GM23338 (cell line): ENCODE results near the gene A3GALT2. TPM values are rescaled to one million over a fixed set of nuclear protein-coding genes. Genes with fewer than 3 reads are reported as not detected.

Experiments
- ATAC-seq: fragments of 200-7000 bp; cut with Tn5 transposase; 3 replicates; pipeline ENCODE4 v1.9.1; 2020
- DNase-seq: peaks from one replicate; pipeline ENCODE4 v3.0.0-alpha.2; 2015; ENCODE audit warnings: low spot score
- H2AFZ ChIP-seq: fragments of 200-600 bp; sonication (generic); 2 replicates; pipeline ENCODE4 v1.8.0; 2016; ENCODE audit warnings: antibody characterized with exemption, mild to moderate bottlenecking, moderate library complexity
- H3F3A ChIP-seq: fragments of 200-600 bp; sonication (generic); replicated peaks from 2 replicates; pipeline ENCODE4 v1.8.0; 2017; ENCODE audit warnings: antibody characterized with exemption, mixed run types, low read depth
- H3K27ac ChIP-seq: fragments of 200-600 bp; sonication (generic); 2 replicates; pipeline ENCODE4 v1.6.1; 2016; ENCODE audit warnings: low read depth
- H3K27me3 ChIP-seq: fragments of 200-600 bp; sonication (generic); 2 replicates; pipeline ENCODE4 v1.8.0; 2016; ENCODE audit warnings: mild to moderate bottlenecking, mixed run types, moderate library complexity; ENCODE audit not compliant: insufficient read depth
- H3K36me3 ChIP-seq: fragments of 200-600 bp; sonication (generic); 2 replicates; pipeline ENCODE4 v1.8.0; 2016; ENCODE audit warnings: mild to moderate bottlenecking; ENCODE audit not compliant: insufficient read depth
- H3K4me1 ChIP-seq: fragments of 200-600 bp; sonication (generic); 2 replicates; pipeline ENCODE4 v1.8.0; 2016; ENCODE audit warnings: mild to moderate bottlenecking, moderate library complexity; ENCODE audit not compliant: insufficient read depth
- H3K4me2 ChIP-seq: fragments of 200-600 bp; sonication (generic); 2 replicates; pipeline ENCODE4 v1.7.1; 2017; ENCODE audit warnings: mixed run types
- H3K4me3 ChIP-seq: fragments of 200-600 bp; sonication (generic); 2 replicates; pipeline ENCODE4 v1.6.1; 2016; ENCODE audit warnings: mixed run types
- H3K79me2 ChIP-seq: fragments of 200-600 bp; sonication (generic); replicated peaks from 2 replicates; pipeline ENCODE4 v1.8.0; 2017; ENCODE audit warnings: mild to moderate bottlenecking; ENCODE audit not compliant: insufficient read depth
- H3K9me2 ChIP-seq: fragments of 200-600 bp; sonication (generic); 2 replicates; pipeline ENCODE4 v1.8.0; 2017; ENCODE audit not compliant: insufficient read depth
- H4K20me1 ChIP-seq: fragments of 200-600 bp; sonication (generic); replicated peaks from 2 replicates; pipeline ENCODE4 v1.8.0; 2017; ENCODE audit warnings: mild to moderate bottlenecking; ENCODE audit not compliant: insufficient read depth
- H3K27ac Mint-ChIP-seq: 2 replicates; pipeline ENCODE4 v1.8.0; 2020; ENCODE audit warnings: inconsistent platforms, mild to moderate bottlenecking, moderate library complexity, mixed read lengths
- H3K27me3 Mint-ChIP-seq: 3 replicates; pipeline ENCODE4 v1.8.0; 2022; ENCODE audit warnings: low read depth, mild to moderate bottlenecking, moderate library complexity, mixed read lengths, inconsistent platforms; ENCODE audit not compliant: insufficient read depth, poor library complexity
- H3K36me3 Mint-ChIP-seq: 3 replicates; pipeline ENCODE4 v1.8.0; 2021; ENCODE audit warnings: low read depth, mild to moderate bottlenecking, inconsistent platforms, moderate library complexity, mixed read lengths
- H3K4me1 Mint-ChIP-seq: 3 replicates; pipeline ENCODE4 v1.8.0; 2020; ENCODE audit warnings: mild to moderate bottlenecking, inconsistent platforms, mixed read lengths
- H3K4me3 Mint-ChIP-seq: 3 replicates; pipeline ENCODE4 v1.8.0; 2021; ENCODE audit warnings: moderate library complexity, mild to moderate bottlenecking, inconsistent platforms, mixed read lengths
- H3K9me3 Mint-ChIP-seq: 3 replicates; pipeline ENCODE4 v1.8.0; 2020; ENCODE audit warnings: moderate library complexity, mild to moderate bottlenecking, inconsistent platforms, mixed read lengths
- CTCF ChIP-seq, 2 experiments: fragments of 200-600 bp in 1 of 2; sonication (generic) in 1 of 2; conservative IDR thresholded peaks; 2 replicates each; pipeline versions ENCODE4 v1.5.1 to v1.6.1; 2016 to 2017; ENCODE audit warnings: antibody characterized with exemption in 2 of 2, low read depth in 2 of 2, mild to moderate bottlenecking in 2 of 2, moderate library complexity in 1 of 2
- ETS1 ChIP-seq: IDR thresholded peaks from 2 replicates; pipeline ENCODE4 v1.6.1; 2016; ENCODE audit warnings: antibody characterized with exemption
- EZH2 ChIP-seq: fragments of 200-600 bp; sonication (generic); IDR thresholded peaks from one replicate; pipeline ENCODE4 v1.8.0; 2017; ENCODE audit warnings: antibody characterized with exemption, mild to moderate bottlenecking, low read depth; ENCODE audit not compliant: unreplicated experiment
- POLR2AphosphoS5 ChIP-seq: IDR thresholded peaks from 2 replicates; pipeline ENCODE4 v1.6.1; 2016; ENCODE audit warnings: antibody characterized with exemption, low read depth
- ZNF114 ChIP-seq: fragments of 250-450 bp; sonication (Bioruptor Pico); IDR thresholded peaks from 2 replicates; pipeline ENCODE4 v1.5.0; 2020; ENCODE audit warnings: mild to moderate bottlenecking, moderate library complexity
- ZNF331 ChIP-seq: fragments of 250-450 bp; sonication (Bioruptor Pico); IDR thresholded peaks from 2 replicates; pipeline ENCODE4 v1.5.0; 2020; ENCODE audit warnings: low read depth, mild to moderate bottlenecking, moderate library complexity
- ZNF462 ChIP-seq: fragments of 250-450 bp; sonication (Bioruptor Pico); IDR thresholded peaks from 2 replicates; pipeline ENCODE4 v1.5.0; 2020; ENCODE audit warnings: mild to moderate bottlenecking, moderate library complexity
- long read RNA-seq: library from polyadenylated mRNA; unstranded; transcript quantifications from one replicate; pipeline ENCODE4 v2.0.0, GENCODE V29; 2020; ENCODE audit not compliant: unreplicated experiment
- polyA plus RNA-seq: library from polyadenylated mRNA; unstranded; fragments of >200 nt; fragmentation: Nextera tagmentation; extraction: Ambion mirVana; gene quantifications from 2 replicates; pipeline ENCODE4 v1.2.1, GENCODE V29; 2016
- total RNA-seq: library from RNA; depleted of rRNA; stranded (reverse); fragments of >200 nt; shearing (Covaris generic); gene quantifications from 2 replicates; pipeline ENCODE4 v1.2.3, GENCODE V29; 2014; rRNA removed

A3GALT2 gene
- not detected in 2 replicates for total RNA-seq
- not detected in 2 replicates for polyA plus RNA-seq
- long read RNA-seq: 0 reads

- Histone ChIP-seq H3K36me3 (no peaks in the 10 kb centered on the region), H3K79me2 (no peaks in the 10 kb centered on the region), H3K27ac (no peak within 1 kb of the TSS), H4K20me1 (no peaks in the 10 kb centered on the region; the same call in 1 of the 2 replicates), H3K4me3 (no peak within 1 kb of the TSS), H3K4me2 (no peak within 1 kb of the TSS), H3F3A (no peaks in the 10 kb centered on the region), H2AFZ (no peak within 1 kb of the TSS), H3K27me3 (no peaks in the 10 kb centered on the region), H3K9me2 (no peaks in the 10 kb centered on the region), H3K4me1 (no peaks in the 10 kb centered on the region)
- no peak for DNase-seq
- Mint-ChIP-seq H3K27ac (no peak within 1 kb of the TSS), H3K36me3 (no peaks in the 10 kb centered on the region), H3K4me3 (no peak within 1 kb of the TSS), H3K9me3 (no peaks in the 10 kb centered on the region), H3K4me1 (peaks cover 17% of the 10 kb centered on the region), H3K27me3 (peaks cover 5% of the 10 kb centered on the region)
- ATAC-seq: no peak
- TF ChIP-seq ZNF114 (CRISPR knock-in tag) (no peak), POLR2AphosphoS5 (no peak), EZH2 (no peak), CTCF (conservative IDR thresholded peaks at IDR 0.05; ENCODE audit: low read depth in 2 of 2) (no peak), ETS1 (no peak), ZNF331 (CRISPR knock-in tag) (no peak), ZNF462 (CRISPR knock-in tag) (no peak)
Observed at GRCh38 chr1:33320619-33321165, at the start of gene A3GALT2. Gene A3GALT2, minus strand, starts transcription at chr1:33321098. Its CDS starts 0 bp downstream, at chr1:33321098.
